ENCODE data around the gene CST3. TPM values are rescaled to one million over a fixed set of nuclear protein-coding genes. Genes with fewer than 3 reads are reported as not detected.

Gene CST3
- total RNA-seq, 1 experiment from 2014 or later: 158 TPM

GRCh38 chr20:23603321-23603720 is 34.4 kb downstream of the CST3 start:
- no peaks in the 10 kb centered on the region for H3K36me3 ChIP-seq (ENCODE audit: control insufficient read depth, insufficient read depth, low read length)
- no peak for ATAC-seq
- no TSS peak for BruUV-seq (replicated peaks)
- DNase-seq (ENCODE audit: low read depth, low spot score): no peak
- TF ChIP-seq TCF7L2 (IDR thresholded peaks at IDR 0.05; ENCODE audit: low read depth, low read length): no peak
- no peak for TF ChIP-seq CTCF (IDR thresholded peaks at IDR 0.05)
- H3K27me3 ChIP-seq (ENCODE audit: control insufficient read depth, insufficient read depth, low read length): peaks cover 2% of the 10 kb centered on the region; the same call in 1 of the 2 replicates
- H3K9me3 ChIP-seq (ENCODE audit: control insufficient read depth, insufficient read depth, low read depth, low read length): no peaks in the 10 kb centered on the region
- no peaks in the 10 kb centered on the region for H3K4me1 ChIP-seq (ENCODE audit: control insufficient read depth, insufficient read depth, low read length)
- ChIA-PET CTCF (no interaction called here), POLR2A (no interaction called here)
- intact Hi-C loops (cut with micrococcal nuclease; ENCODE audit: unreplicated experiment) (no loop called here), in situ Hi-C loops (cut with HindIII; ENCODE audit: low pct_unique_long_range_greater_than_20kb, low sequenced_read_pairs) (no loop called here)
- no peak overlapping the region for H3K27ac ChIP-seq (ENCODE audit: low read length)
- no peak overlapping the region for H3K4me3 ChIP-seq (ENCODE audit: low read depth in 2 of 2, low read length in 2 of 2)

GRCh38 chr20:23602699-23603098 is 35.1 kb downstream of the CST3 start:
- DNase-seq (ENCODE audit: low read depth, low spot score) (no peak), ATAC-seq (no peak)
- POLR2A ChIA-PET: no interaction called here
- TF ChIP-seq CTCF (IDR thresholded peaks at IDR 0.05) (no peak), SIN3A (IDR thresholded peaks at IDR 0.05; ENCODE audit: borderline replicate concordance, insufficient read depth, low read depth, low read length) (no peak), REST (IDR thresholded peaks at IDR 0.05; ENCODE audit: insufficient read depth in 1 of 2, low read depth in 2 of 2, low read length in 1 of 2) (no peak), TCF7L2 (IDR thresholded peaks at IDR 0.05; ENCODE audit: low read depth, low read length) (no peak), POLR2AphosphoS5 (IDR thresholded peaks at IDR 0.05; ENCODE audit: low read depth, low read length) (no peak)
- no TSS peak for BruUV-seq (replicated peaks)
- Histone ChIP-seq H3K36me3 (ENCODE audit: control insufficient read depth, insufficient read depth, low read length) (no peaks in the 10 kb centered on the region), H3K4me3 (ENCODE audit: low read depth in 2 of 2, low read length in 2 of 2) (no peak overlapping the region), H3K27me3 (ENCODE audit: control insufficient read depth, insufficient read depth, low read length) (peaks cover 2% of the 10 kb centered on the region; the same call in 1 of the 2 replicates), H3K4me1 (ENCODE audit: control insufficient read depth, insufficient read depth, low read length) (no peaks in the 10 kb centered on the region), H3K27ac (ENCODE audit: low read length) (no peak overlapping the region), H3K9me3 (ENCODE audit: control insufficient read depth, insufficient read depth, low read depth, low read length) (no peaks in the 10 kb centered on the region)
- in situ Hi-C loops (cut with HindIII; ENCODE audit: low pct_unique_long_range_greater_than_20kb, low sequenced_read_pairs): no loop called here
- CTCF ChIA-PET: no interaction called here
- intact Hi-C loops (cut with micrococcal nuclease; ENCODE audit: unreplicated experiment): no loop called here

- in situ Hi-C loops (cut with HindIII; ENCODE audit: low pct_unique_long_range_greater_than_20kb, low sequenced_read_pairs): no loop called here
- intact Hi-C loops (cut with micrococcal nuclease; ENCODE audit: unreplicated experiment): no loop called here
- TF ChIP-seq CTCF (IDR thresholded peaks at IDR 0.05) (no peak), POLR2AphosphoS5 (IDR thresholded peaks at IDR 0.05; ENCODE audit: low read depth, low read length) (no peak), TCF7L2 (IDR thresholded peaks at IDR 0.05; ENCODE audit: low read depth, low read length) (no peak), SIN3A (IDR thresholded peaks at IDR 0.05; ENCODE audit: borderline replicate concordance, insufficient read depth, low read depth, low read length) (no peak), REST (IDR thresholded peaks at IDR 0.05; ENCODE audit: insufficient read depth in 1 of 2, low read depth in 2 of 2, low read length in 1 of 2) (no peak)
- no peaks in the 10 kb centered on the region for H3K36me3 ChIP-seq (ENCODE audit: control insufficient read depth, insufficient read depth, low read length)
- DNase-seq (ENCODE audit: low read depth, low spot score) (no peak), ATAC-seq (no peak)
- no peak overlapping the region for H3K27ac ChIP-seq (ENCODE audit: low read length)
- no TSS peak for BruUV-seq (replicated peaks)
- ChIA-PET CTCF (no interaction called here), POLR2A (no interaction called here)
- no peak overlapping the region for H3K4me3 ChIP-seq (ENCODE audit: low read depth in 2 of 2, low read length in 2 of 2)
- H3K4me1 ChIP-seq (ENCODE audit: control insufficient read depth, insufficient read depth, low read length): no peaks in the 10 kb centered on the region
- H3K27me3 ChIP-seq (ENCODE audit: control insufficient read depth, insufficient read depth, low read length): peaks cover 2% of the 10 kb centered on the region; the same call in 1 of the 2 replicates
- H3K9me3 ChIP-seq (ENCODE audit: control insufficient read depth, insufficient read depth, low read depth, low read length): no peaks in the 10 kb centered on the region
Observed at GRCh38 chr20:23602241-23602640, 35.5 kb downstream of the CST3 start.
